PFSK-1 (cell line): ENCODE results near the gene HSDL1.

Source experiments
- FOXP2 ChIP-seq: optimal IDR thresholded peaks from 2 replicates; pipeline ENCODE3; 2011; ENCODE audit warnings: borderline replicate concordance, control low read depth, inconsistent platforms; ENCODE audit not compliant: insufficient read depth; ENCODE audit errors: extremely low read length, extremely low read depth
- POLR2AphosphoS5 ChIP-seq: IDR thresholded peaks from 2 replicates; pipeline ENCODE4 v1.6.1; 2012; ENCODE audit warnings: low read depth, mild to moderate bottlenecking, control low read depth, low read length, moderate library complexity
- REST ChIP-seq, 2 experiments: IDR thresholded peaks; 2 replicates each; pipeline versions ENCODE4 v1.6.1 to v1.8.0; 2011 to 2012; ENCODE audit warnings: low read depth in 2 of 2, low read length in 2 of 2, control low read depth in 1 of 2, inconsistent platforms in 1 of 2, mild to moderate bottlenecking in 1 of 2, moderate library complexity in 1 of 2; ENCODE audit not compliant: insufficient read depth in 1 of 2
- SIN3A ChIP-seq: IDR thresholded peaks from 2 replicates; pipeline ENCODE4 v1.6.1; 2012; ENCODE audit warnings: mild to moderate bottlenecking, low read length, moderate library complexity, borderline replicate concordance; ENCODE audit not compliant: insufficient read depth
- TAF1 ChIP-seq: IDR thresholded peaks from 2 replicates; pipeline ENCODE4 v1.6.1; 2012; ENCODE audit warnings: low read length, control low read depth, borderline replicate concordance; ENCODE audit not compliant: insufficient read depth

The HSDL1 gene

GRCh38 chr16:84190731-84191388 lies 45.9 kb upstream of the HSDL1 start, which contains the start of gene ADAD2:
ADAD2 (plus strand) TSS chr16:84191157; CDS start chr16:84191231, 74 bp downstream.
- TF ChIP-seq TAF1 = no peak

- TF ChIP-seq TAF1 (no peak), FOXP2 (no peak), SIN3A (no peak), REST (IDR thresholded peaks at IDR 0.05; ENCODE audit: insufficient read depth in 1 of 2, low read depth in 2 of 2, low read length in 2 of 2) (peak in 1 of 2 experiments; percentile 15; a peak in 1 of 4 replicates), POLR2AphosphoS5 (peak; percentile 68)
Measured at GRCh38 chr16:84186685-84187437, 41.9 kb upstream of the HSDL1 start, which contains the start of gene TAF1C. TAF1C (minus strand) TSS chr16:84187057; CDS start chr16:84184988, 2,069 bp downstream.

GRCh38 chr16:84184775-84185174 lies 39.8 kb upstream of the HSDL1 start:
- TF ChIP-seq POLR2AphosphoS5 (no peak), TAF1 (no peak), REST (IDR thresholded peaks at IDR 0.05; ENCODE audit: insufficient read depth in 1 of 2, low read depth in 2 of 2, low read length in 2 of 2) (no peak), FOXP2 (no peak)

- TF ChIP-seq POLR2AphosphoS5 = no peak
- no peak for TF ChIP-seq SIN3A
- no peak for TF ChIP-seq TAF1
- TF ChIP-seq FOXP2 = no peak
- no peak for TF ChIP-seq REST (IDR thresholded peaks at IDR 0.05; ENCODE audit: insufficient read depth in 1 of 2, low read depth in 2 of 2, low read length in 2 of 2)
Measured at GRCh38 chr16:84183911-84184591, 39.1 kb upstream of the HSDL1 start.

GRCh38 chr16:84183572-84183875 lies 38.5 kb upstream of the HSDL1 start:
- no peak for TF ChIP-seq TAF1
- no peak for TF ChIP-seq REST (IDR thresholded peaks at IDR 0.05; ENCODE audit: insufficient read depth in 1 of 2, low read depth in 2 of 2, low read length in 2 of 2)
- TF ChIP-seq FOXP2 = no peak
- no peak for TF ChIP-seq SIN3A
- TF ChIP-seq POLR2AphosphoS5 = no peak
